Effector memory CD4-positive, alpha-beta T cell (primary cell): Measurements from ENCODE around the gene HOXA9.

Experiments used
- DNase-seq, 3 donors: peaks; one replicate each; pipeline ENCODE4 v3.0.0-alpha.2; 2020
- H3K27ac ChIP-seq: 2 replicates; pipeline ENCODE4 v1.7.0; 2013; ENCODE audit warnings: mild to moderate bottlenecking, low read length, moderate library complexity; ENCODE audit not compliant: insufficient read depth, poor library complexity, severe bottlenecking
- H3K27me3 ChIP-seq: replicated peaks from 2 replicates; pipeline ENCODE4 v1.7.0; 2013; ENCODE audit warnings: mild to moderate bottlenecking, low read length; ENCODE audit not compliant: insufficient read depth, control insufficient read depth, poor library complexity, severe bottlenecking
- H3K36me3 ChIP-seq: 2 replicates; pipeline ENCODE4 v1.7.0; 2013; ENCODE audit warnings: mild to moderate bottlenecking, low read length, moderate library complexity; ENCODE audit not compliant: control insufficient read depth, insufficient read depth
- H3K4me1 ChIP-seq: 2 replicates; pipeline ENCODE4 v1.7.0; 2013; ENCODE audit warnings: low read length, mild to moderate bottlenecking; ENCODE audit not compliant: control insufficient read depth, insufficient read depth, poor library complexity, severe bottlenecking
- H3K4me3 ChIP-seq: 2 replicates; pipeline ENCODE4 v1.7.0; 2013; ENCODE audit warnings: low read length, low read depth, mild to moderate bottlenecking; ENCODE audit not compliant: insufficient read depth, poor library complexity, severe bottlenecking
- H3K9me3 ChIP-seq: 2 replicates; pipeline ENCODE4 v1.7.0; 2013; ENCODE audit warnings: mild to moderate bottlenecking, low read length, moderate library complexity; ENCODE audit not compliant: control insufficient read depth

Gene HOXA9

GRCh38 chr7:27156916-27157701, 8.2 kb downstream of the HOXA9 start:
- peaks cover 80% of the 10 kb centered on the region for H3K27me3 ChIP-seq
- no peak overlapping the region for H3K27ac ChIP-seq
- H3K4me1 ChIP-seq, result peaks cover 47% of the 10 kb centered on the region
- H3K9me3 ChIP-seq, result no peaks in the 10 kb centered on the region
- no peaks in the 10 kb centered on the region for H3K36me3 ChIP-seq
- DNase-seq, result no peak
- no peak overlapping the region for H3K4me3 ChIP-seq

GRCh38 chr7:27156508-27156898, 8.8 kb downstream of the HOXA9 start, which contains the start of gene HOXA7:
Gene HOXA7, minus strand, starts transcription at chr7:27156675. Its CDS starts 130 bp downstream, at chr7:27156545.
- Histone ChIP-seq H3K27me3 (peaks cover 81% of the 10 kb centered on the region), H3K27ac (no peak within 1 kb of the TSS), H3K4me1 (peaks cover 52% of the 10 kb centered on the region), H3K36me3 (no peaks in the 10 kb centered on the region), H3K4me3 (peak within 1 kb of the TSS; percentile 34), H3K9me3 (no peaks in the 10 kb centered on the region)
- no peak for DNase-seq

GRCh38 chr7:27155816-27156507, 9.4 kb downstream of the HOXA9 start:
- H3K27ac ChIP-seq, result no peak overlapping the region
- H3K4me1 ChIP-seq, result peaks cover 53% of the 10 kb centered on the region
- H3K9me3 ChIP-seq, result no peaks in the 10 kb centered on the region
- peaks cover 87% of the 10 kb centered on the region for H3K27me3 ChIP-seq
- H3K4me3 ChIP-seq, result peak overlapping the region; percentile 34
- no peak for DNase-seq
- H3K36me3 ChIP-seq, result no peaks in the 10 kb centered on the region

- Histone ChIP-seq H3K27ac (no peak overlapping the region), H3K9me3 (no peaks in the 10 kb centered on the region), H3K36me3 (no peaks in the 10 kb centered on the region), H3K27me3 (peaks cover 86% of the 10 kb centered on the region), H3K4me1 (peaks cover 53% of the 10 kb centered on the region), H3K4me3 (peak overlapping the region; percentile 34)
- no peak for DNase-seq
These were observed 10.2 kb downstream of the HOXA9 start for GRCh38 chr7:27154901-27155815.

GRCh38 chr7:27154369-27154768, 11.0 kb downstream of the HOXA9 start:
- H3K4me1 ChIP-seq, result peaks cover 50% of the 10 kb centered on the region
- H3K27me3 ChIP-seq, result peaks cover 85% of the 10 kb centered on the region
- DNase-seq, result no peak
- no peak overlapping the region for H3K27ac ChIP-seq
- no peak overlapping the region for H3K4me3 ChIP-seq
- no peaks in the 10 kb centered on the region for H3K36me3 ChIP-seq
- H3K9me3 ChIP-seq, result no peaks in the 10 kb centered on the region

- no peak overlapping the region for H3K27ac ChIP-seq
- H3K27me3 ChIP-seq, result peaks cover 89% of the 10 kb centered on the region
- H3K4me1 ChIP-seq, result peaks cover 46% of the 10 kb centered on the region
- H3K9me3 ChIP-seq, result no peaks in the 10 kb centered on the region
- H3K4me3 ChIP-seq, result no peak overlapping the region
- no peak for DNase-seq
- no peaks in the 10 kb centered on the region for H3K36me3 ChIP-seq
These were observed 11.8 kb downstream of the HOXA9 start for GRCh38 chr7:27153526-27153925.

GRCh38 chr7:27152816-27153442, 12.4 kb downstream of the HOXA9 start:
- DNase-seq, result no peak
- Histone ChIP-seq H3K4me3 (no peak overlapping the region), H3K36me3 (no peaks in the 10 kb centered on the region), H3K27me3 (peaks cover 91% of the 10 kb centered on the region), H3K4me1 (peaks cover 42% of the 10 kb centered on the region), H3K27ac (no peak overlapping the region), H3K9me3 (no peaks in the 10 kb centered on the region)

- H3K9me3 ChIP-seq, result no peaks in the 10 kb centered on the region
These were observed 13.2 kb downstream of the HOXA9 start, which contains the start of gene HOXA3 for GRCh38 chr7:27151931-27152815. Gene HOXA3, minus strand, starts transcription at chr7:27152583. Its CDS starts 41,943 bp downstream, at chr7:27110640.

More at GRCh38 chr7:27151931-27152815, 13.2 kb downstream of the HOXA9 start, which contains the start of gene HOXA3:
- Histone ChIP-seq H3K27me3 (peaks cover 91% of the 10 kb centered on the region), H3K4me3 (peak within 1 kb of the TSS; percentile 48), H3K27ac (no peak within 1 kb of the TSS), H3K4me1 (peaks cover 46% of the 10 kb centered on the region), H3K36me3 (no peaks in the 10 kb centered on the region)
- no peak for DNase-seq
